Measurements from ENCODE around the gene DUSP16.

DUSP16 gene

DNA sequence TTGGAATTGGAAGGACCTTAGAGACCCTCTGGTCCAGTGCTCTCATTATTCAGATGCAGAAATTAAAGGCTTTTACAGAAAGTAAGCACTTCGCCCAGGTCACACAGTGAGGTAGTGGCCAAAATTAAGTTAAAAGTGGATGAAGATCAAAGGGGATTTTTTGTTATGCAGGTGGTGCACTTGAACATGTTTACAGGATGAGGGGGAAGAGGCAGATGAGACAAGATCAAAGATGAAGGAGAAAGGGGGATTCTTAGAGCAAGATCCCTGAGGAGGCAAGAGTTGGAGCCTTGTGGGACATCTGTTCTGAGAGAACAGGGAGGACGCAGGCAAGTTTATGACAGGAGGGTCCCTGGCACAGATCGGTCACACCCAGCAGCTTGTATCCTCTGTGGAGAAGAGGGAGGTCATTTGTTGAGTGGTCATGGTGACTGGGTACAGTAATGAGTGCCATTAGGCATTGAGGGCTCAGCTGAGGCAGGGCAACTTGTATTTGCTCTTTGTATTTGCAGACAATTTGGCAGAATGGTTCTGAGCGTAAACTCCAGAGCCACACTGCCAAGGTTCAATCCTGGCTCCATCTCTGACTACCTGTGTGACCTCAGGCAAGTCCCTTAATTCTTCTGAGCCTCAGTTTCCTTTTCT is 121.8 kb downstream of the DUSP16 start:
- no peak for DNase-seq (ENCODE audit: low spot score)

GRCh38 chr12:12439636-12440035 is 123.0 kb downstream of the DUSP16 start:
- DNase-seq (ENCODE audit: low spot score) = no peak

- DNase-seq (ENCODE audit: low spot score) = no peak
Measured at GRCh38 chr12:12436831-12437345, 125.8 kb downstream of the DUSP16 start.

DNA sequence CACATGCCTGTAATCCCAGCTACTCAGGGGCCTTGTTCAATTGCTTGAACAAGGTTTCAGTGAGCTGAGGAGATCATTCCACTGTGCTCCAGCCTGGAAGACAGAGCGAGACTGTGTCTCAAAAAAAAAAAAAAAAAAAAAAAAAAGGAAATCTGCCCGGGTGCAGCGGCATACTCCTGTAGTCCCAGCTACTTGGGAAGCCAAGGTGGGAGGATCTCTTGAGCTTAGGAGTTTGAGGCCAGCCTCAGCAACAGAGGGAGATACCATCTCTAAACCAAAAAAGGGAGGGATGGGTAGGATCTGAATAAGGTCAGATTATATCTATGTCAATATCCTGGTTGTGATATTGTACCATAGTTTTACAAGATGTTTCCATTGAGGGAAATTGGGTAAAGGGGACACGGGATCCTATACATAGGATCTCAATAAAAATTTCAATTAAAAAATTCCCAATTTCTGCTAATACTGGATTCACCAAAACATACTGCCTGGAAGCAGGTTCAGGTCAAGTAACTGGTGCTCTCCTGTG is 129.4 kb downstream of the DUSP16 start:
- no peak for DNase-seq (ENCODE audit: low spot score)

DNA sequence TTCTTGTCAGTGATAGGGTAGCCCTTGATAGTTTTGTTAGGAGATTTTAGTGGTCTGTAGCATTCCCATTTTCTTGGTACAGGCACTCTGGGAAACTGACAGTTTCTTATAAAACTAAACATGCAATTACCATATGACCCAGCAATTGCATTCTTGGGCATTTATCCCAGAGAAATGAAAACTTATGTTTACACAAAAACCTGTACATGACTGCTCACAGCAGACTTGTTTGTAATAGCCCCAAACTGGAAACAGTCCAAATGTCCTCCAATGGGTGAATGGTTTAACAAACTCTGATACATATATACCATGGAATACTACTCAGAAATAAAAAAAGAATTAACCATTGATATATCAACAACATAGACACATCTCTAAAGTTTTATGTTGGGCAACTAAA is 130.3 kb downstream of the DUSP16 start:
- no peak for DNase-seq (ENCODE audit: low spot score)

GRCh38 chr12:12428961-12429657 is 133.6 kb downstream of the DUSP16 start:
- DNase-seq (ENCODE audit: low spot score) = no peak

DNA sequence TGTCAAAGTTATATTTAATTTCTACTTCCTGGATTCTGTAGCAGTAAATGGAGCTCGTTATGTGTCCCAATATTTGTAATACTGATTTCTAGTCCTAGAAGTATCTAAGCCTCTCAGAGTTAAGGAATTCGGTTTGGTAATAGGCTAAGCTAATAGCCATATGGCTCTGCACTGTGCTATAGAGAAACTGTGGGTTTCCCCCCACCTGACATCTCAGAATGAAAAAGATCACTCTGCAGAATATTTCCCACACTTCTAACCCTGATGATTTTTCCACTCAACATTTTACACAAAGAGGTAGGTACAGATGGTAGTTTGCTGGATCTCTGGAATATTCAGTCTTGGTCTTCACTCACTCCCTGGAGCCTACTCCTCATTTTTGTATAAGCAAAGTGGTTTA is 134.6 kb downstream of the DUSP16 start:
- no peak for DNase-seq (ENCODE audit: low spot score)

- DNase-seq (ENCODE audit: low spot score) = no peak
Measured at GRCh38 chr12:12427568-12427967, 135.1 kb downstream of the DUSP16 start.

GRCh38 chr12:12425616-12426015 is 137.0 kb downstream of the DUSP16 start:
- no peak for DNase-seq (ENCODE audit: low spot score)

DNA sequence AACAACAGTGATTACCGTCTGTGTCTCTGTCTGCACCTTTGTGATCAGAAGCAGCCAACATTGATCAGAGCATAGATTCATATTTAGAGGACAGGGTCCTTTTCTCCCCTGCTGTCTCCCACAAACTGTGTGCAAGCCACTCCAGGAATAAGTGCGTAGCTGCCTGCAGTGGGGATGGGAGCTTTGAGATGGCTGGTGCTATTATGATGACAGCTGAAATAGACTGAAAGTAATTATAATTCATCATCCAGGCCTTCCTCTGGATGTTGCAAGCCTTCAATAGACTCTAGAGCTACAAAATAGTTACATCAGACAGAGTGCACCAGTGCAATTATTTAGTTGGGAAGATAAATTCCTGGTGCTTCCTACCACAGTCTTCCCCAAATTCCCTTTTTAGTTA is 137.7 kb downstream of the DUSP16 start:
- no peak for DNase-seq (ENCODE audit: low spot score)
